PC-9 (cell line): Measurements from ENCODE around the gene COL20A1. TPM values are rescaled to one million over a fixed set of nuclear protein-coding genes. Genes with fewer than 3 reads are reported as not detected.

Experiments used
- BruUV-seq: library from RNA; stranded (reverse); fragments of 400-500 nt; replicated peaks from 2 replicates; lab custom pipeline; 2021; lab: Mats Ljungman, UMichigan
- CTCF ChIA-PET: fragments of 300-600 bp; sonication (Branson Sonifier 250); formaldehyde crosslinking; loops from one replicate; lab custom pipeline; 2022; ENCODE audit warnings: antibody characterized with exemption; lab: Charles Lee
- POLR2A ChIA-PET: fragments of 300-600 bp; sonication (Branson Sonifier 250); formaldehyde crosslinking; loops from one replicate; lab custom pipeline; 2022; ENCODE audit warnings: antibody characterized with exemption; ENCODE audit not compliant: unreplicated experiment; lab: Charles Lee
- DNase-seq, 2 experiments: peaks; one replicate each; pipeline versions ENCODE4 v3.0.0 to v3.0.0-alpha.2; 2015 to 2022; ENCODE audit warnings: mixed read lengths in 1 of 2
- H2AFZ ChIP-seq: fragments of 200-600 bp; sonication (generic); 2 replicates; pipeline ENCODE4 v1.8.1; 2017; ENCODE audit warnings: antibody characterized with exemption
- H3F3A ChIP-seq: fragments of 200-600 bp; sonication (generic); 2 replicates; pipeline ENCODE4 v1.8.1; 2017; ENCODE audit warnings: antibody characterized with exemption, mild to moderate bottlenecking, low read depth; ENCODE audit not compliant: insufficient read depth
- H3K27ac ChIP-seq: fragments of 200-600 bp; sonication (generic); 2 replicates; pipeline ENCODE4 v1.6.1; 2016; ENCODE audit warnings: mixed run types
- H3K27me3 ChIP-seq: fragments of 200-600 bp; sonication (generic); 2 replicates; pipeline ENCODE4 v1.6.1; 2016; ENCODE audit warnings: low read depth, mixed run types; ENCODE audit not compliant: insufficient read depth
- H3K36me3 ChIP-seq: fragments of 200-600 bp; sonication (generic); 2 replicates; pipeline ENCODE4 v1.6.1; 2016; ENCODE audit warnings: low read depth, mixed run types
- H3K4me1 ChIP-seq: fragments of 200-600 bp; sonication (generic); replicated peaks from 2 replicates; pipeline ENCODE4 v1.6.1; 2016; ENCODE audit warnings: mixed run types; ENCODE audit not compliant: insufficient read depth
- H3K4me2 ChIP-seq: fragments of 200-600 bp; sonication (generic); 2 replicates; pipeline ENCODE4 v1.6.1; 2017; ENCODE audit warnings: mixed run types
- H3K4me3 ChIP-seq: fragments of 200-600 bp; sonication (generic); 2 replicates; pipeline ENCODE4 v1.6.1; 2016; ENCODE audit warnings: mixed run types
- H3K79me2 ChIP-seq: fragments of 200-600 bp; sonication (generic); 2 replicates; pipeline ENCODE4 v1.6.1; 2017; ENCODE audit warnings: low read depth, mixed run types
- H3K9me2 ChIP-seq: fragments of 200-600 bp; sonication (generic); 2 replicates; pipeline ENCODE4 v1.8.1; 2017; ENCODE audit warnings: mild to moderate bottlenecking; ENCODE audit not compliant: insufficient read depth
- H3K9me3 ChIP-seq: fragments of 200-600 bp; sonication (generic); 2 replicates; pipeline ENCODE4 v1.8.1; 2016; ENCODE audit warnings: low read depth; ENCODE audit not compliant: insufficient read depth
- H4K20me1 ChIP-seq: fragments of 200-600 bp; sonication (generic); 2 replicates; pipeline ENCODE4 v1.8.1; 2017; ENCODE audit not compliant: insufficient read depth
- EZH2 ChIP-seq: fragments of 200-600 bp; sonication (generic); IDR thresholded peaks from 2 replicates; pipeline ENCODE4 v1.8.0; 2017; ENCODE audit warnings: antibody characterized with exemption, low read depth
- intact Hi-C: fragments of 100-400 bp; cut with micrococcal nuclease; formaldehyde crosslinking; loops from one replicate; pipeline ENCODE4 v1.10.0; 2022; ENCODE audit not compliant: unreplicated experiment
- total RNA-seq: library from RNA; stranded (reverse); gene quantifications from 2 replicates; pipeline ENCODE4 v1.2.3, GENCODE V29; 2021
- TF ChIP-seq, protein P1 (sequence below): fragments of 200-600 bp; sonication (generic); conservative IDR thresholded peaks from 2 replicates; pipeline ENCODE4 v1.6.1; 2017; ENCODE audit warnings: mixed run types, antibody characterized with exemption, mild to moderate bottlenecking, moderate library complexity

The COL20A1 gene
- total RNA-seq, 1 experiment from 2014 or later: not detected

DNA sequence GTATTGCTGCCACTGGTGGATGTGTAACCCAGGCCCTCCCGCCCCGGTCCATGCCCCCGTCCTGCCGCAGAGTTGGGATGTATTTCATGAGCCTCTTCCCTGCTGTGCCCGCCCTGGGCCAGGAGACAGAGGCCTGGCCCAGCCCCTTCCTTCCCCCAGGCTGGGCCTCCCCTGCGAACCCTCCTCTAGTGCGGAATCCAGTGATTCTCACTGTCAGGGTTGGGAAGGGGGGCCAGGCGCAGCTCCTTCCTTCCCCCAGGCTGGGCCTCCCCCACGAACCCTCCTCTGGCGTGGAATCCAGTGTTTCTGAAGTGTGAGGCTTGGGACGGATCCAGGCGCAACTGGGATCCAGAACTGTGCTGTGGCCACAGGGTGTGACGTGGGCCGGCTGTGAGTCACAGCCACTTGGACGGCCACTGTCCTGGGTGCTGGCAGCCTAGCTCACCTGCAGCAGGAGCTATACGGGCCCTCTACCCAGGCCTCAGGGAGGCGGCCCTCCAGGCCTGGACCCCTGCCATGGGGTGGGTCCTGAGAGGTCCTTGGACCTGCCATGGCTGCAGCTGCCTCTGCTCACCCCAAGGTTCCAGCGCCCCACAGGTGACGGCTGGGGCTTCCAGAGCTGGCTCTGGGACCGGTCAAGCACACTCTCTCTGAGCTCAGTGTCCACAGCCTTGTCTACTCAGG, 28.3 kb downstream of the COL20A1 start:
- no peak overlapping the region for H3K27ac ChIP-seq
- H3K36me3 ChIP-seq: no peaks in the 10 kb centered on the region
- no peaks in the 10 kb centered on the region for H3K79me2 ChIP-seq
- ChIA-PET CTCF (interaction anchor here (1.1 kb wide), 1 partner anchor 11 kb away, joined by 4 read pairs; no protein-coding TSS in a partner anchor), POLR2A (no interaction called here)
- H4K20me1 ChIP-seq: no peaks in the 10 kb centered on the region
- BruUV-seq: no TSS peak
- H2AFZ ChIP-seq: no peak overlapping the region
- no peaks in the 10 kb centered on the region for H3F3A ChIP-seq
- H3K4me1 ChIP-seq: no peaks in the 10 kb centered on the region
- H3K4me3 ChIP-seq: no peak overlapping the region
- DNase-seq: no peak
- H3K9me2 ChIP-seq: no peaks in the 10 kb centered on the region
- TF ChIP-seq, protein P1, sequence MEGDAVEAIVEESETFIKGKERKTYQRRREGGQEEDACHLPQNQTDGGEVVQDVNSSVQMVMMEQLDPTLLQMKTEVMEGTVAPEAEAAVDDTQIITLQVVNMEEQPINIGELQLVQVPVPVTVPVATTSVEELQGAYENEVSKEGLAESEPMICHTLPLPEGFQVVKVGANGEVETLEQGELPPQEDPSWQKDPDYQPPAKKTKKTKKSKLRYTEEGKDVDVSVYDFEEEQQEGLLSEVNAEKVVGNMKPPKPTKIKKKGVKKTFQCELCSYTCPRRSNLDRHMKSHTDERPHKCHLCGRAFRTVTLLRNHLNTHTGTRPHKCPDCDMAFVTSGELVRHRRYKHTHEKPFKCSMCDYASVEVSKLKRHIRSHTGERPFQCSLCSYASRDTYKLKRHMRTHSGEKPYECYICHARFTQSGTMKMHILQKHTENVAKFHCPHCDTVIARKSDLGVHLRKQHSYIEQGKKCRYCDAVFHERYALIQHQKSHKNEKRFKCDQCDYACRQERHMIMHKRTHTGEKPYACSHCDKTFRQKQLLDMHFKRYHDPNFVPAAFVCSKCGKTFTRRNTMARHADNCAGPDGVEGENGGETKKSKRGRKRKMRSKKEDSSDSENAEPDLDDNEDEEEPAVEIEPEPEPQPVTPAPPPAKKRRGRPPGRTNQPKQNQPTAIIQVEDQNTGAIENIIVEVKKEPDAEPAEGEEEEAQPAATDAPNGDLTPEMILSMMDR: no peak
- H3K27me3 ChIP-seq: peaks cover 92% of the 10 kb centered on the region
- intact Hi-C loops: no loop called here
- no peak overlapping the region for H3K4me2 ChIP-seq
- no peaks in the 10 kb centered on the region for H3K9me3 ChIP-seq

DNA sequence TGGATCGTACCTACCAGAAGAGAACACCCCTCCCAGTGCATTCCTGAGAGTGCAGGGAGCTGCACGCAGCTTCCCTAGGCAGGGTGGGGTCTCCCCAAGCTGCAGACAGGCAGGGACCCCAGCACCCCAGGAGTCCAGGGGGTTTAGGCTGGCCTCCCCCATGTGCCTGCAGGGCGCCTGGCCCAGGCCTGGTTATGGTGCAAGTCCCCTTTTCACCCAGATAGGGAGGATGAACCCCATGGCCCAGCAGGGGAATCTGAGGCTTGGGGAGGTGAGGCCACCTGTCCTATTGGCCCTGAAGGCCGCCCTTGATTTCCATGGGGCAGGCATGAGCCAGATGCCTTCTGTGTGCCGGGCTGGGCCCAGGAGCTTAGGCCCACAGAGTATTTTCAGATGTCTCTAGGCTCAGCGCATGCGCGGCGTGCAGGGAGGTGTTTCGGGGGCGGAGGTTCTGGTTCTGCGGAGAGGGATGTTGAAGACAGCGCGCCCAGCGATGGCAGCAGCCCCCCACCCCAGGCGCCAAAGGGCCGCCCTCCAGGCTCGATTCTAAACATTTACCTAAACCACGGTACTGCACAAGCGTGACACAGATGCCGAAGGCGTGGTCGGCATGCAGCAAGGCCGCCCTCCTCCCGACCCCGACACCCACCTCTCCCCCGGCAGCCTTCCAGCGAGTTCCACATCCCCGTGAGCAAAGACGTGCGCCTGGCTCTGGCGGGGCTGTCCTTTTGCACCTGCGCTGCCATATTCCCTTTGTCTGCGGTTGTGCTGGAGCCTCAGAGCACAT, 29.4 kb downstream of the COL20A1 start:
- Histone ChIP-seq H3K4me2 (no peak overlapping the region), H3K36me3 (no peaks in the 10 kb centered on the region), H3K4me3 (no peak overlapping the region), H3K27ac (no peak overlapping the region), H4K20me1 (no peaks in the 10 kb centered on the region), H3F3A (no peaks in the 10 kb centered on the region), H3K4me1 (no peaks in the 10 kb centered on the region), H3K27me3 (peaks cover 84% of the 10 kb centered on the region), H2AFZ (no peak overlapping the region), H3K79me2 (no peaks in the 10 kb centered on the region), H3K9me2 (no peaks in the 10 kb centered on the region), H3K9me3 (no peaks in the 10 kb centered on the region; the same call in 1 of the 2 replicates)
- ChIA-PET CTCF (no interaction called here), POLR2A (no interaction called here)
- DNase-seq: no peak
- intact Hi-C loops: no loop called here
- no TSS peak for BruUV-seq
- TF ChIP-seq, protein P1: no peak
- TF ChIP-seq EZH2: no peak

- intact Hi-C loops: no loop called here
- no TSS peak for BruUV-seq
- no peaks in the 10 kb centered on the region for H3K9me2 ChIP-seq
- no peak overlapping the region for H3K4me2 ChIP-seq
- no peak overlapping the region for H3K4me3 ChIP-seq
- CTCF ChIA-PET: interaction anchor here (0.7 kb wide), 1 partner anchor 441 kb away, joined by 3 read pairs; no protein-coding TSS in a partner anchor
- H3K36me3 ChIP-seq: no peaks in the 10 kb centered on the region
- TF ChIP-seq, protein P1: no peak
- no peak for TF ChIP-seq EZH2
- no peaks in the 10 kb centered on the region for H4K20me1 ChIP-seq
- peaks cover 79% of the 10 kb centered on the region for H3K27me3 ChIP-seq
- H3K27ac ChIP-seq: no peak overlapping the region
- no peak for DNase-seq
- no peaks in the 10 kb centered on the region for H3K79me2 ChIP-seq
- H3F3A ChIP-seq: no peaks in the 10 kb centered on the region
- H3K4me1 ChIP-seq: no peaks in the 10 kb centered on the region
- POLR2A ChIA-PET: no interaction called here
- no peaks in the 10 kb centered on the region; the same call in 1 of the 2 replicates for H3K9me3 ChIP-seq
- no peak overlapping the region for H2AFZ ChIP-seq
Observed at GRCh38 chr20:63322933-63323273, 29.9 kb downstream of the COL20A1 start.
